ENCODE measurements around the gene ACP6.

The ACP6 gene

DNA sequence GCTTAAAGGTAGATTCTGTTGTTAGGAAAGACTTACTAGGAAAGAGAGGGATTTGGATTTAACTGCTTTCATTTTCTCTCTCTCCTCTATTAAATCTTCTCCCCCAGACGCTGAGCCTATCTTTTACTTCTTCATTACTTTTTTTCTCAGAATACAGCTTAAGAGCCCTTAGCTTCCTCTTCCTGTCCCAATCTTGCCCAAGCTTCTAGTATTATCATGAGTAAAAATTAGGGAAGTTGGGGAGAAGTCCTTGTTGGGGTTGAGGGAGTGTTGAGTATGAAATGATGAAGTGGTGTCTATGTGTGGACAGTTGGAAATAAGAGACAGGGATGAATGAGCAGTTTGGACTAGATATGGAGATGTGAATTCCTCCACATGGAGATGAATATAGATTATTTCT, 35.0 kb downstream of the ACP6 start:
- no peaks in the 10 kb centered on the region for H3K27me3 ChIP-seq (ENCODE audit: insufficient read depth, low read length, poor library complexity)
- no peak for ATAC-seq (ENCODE audit: insufficient read depth, low read depth)
- no peak overlapping the region for H3K9ac ChIP-seq (ENCODE audit: low read depth, low read length)
- H3K4me3 ChIP-seq (ENCODE audit: low read depth in 1 of 2, low read length in 2 of 2) = no peak overlapping the region
- no peaks in the 10 kb centered on the region for H3K4me1 ChIP-seq (ENCODE audit: insufficient read depth, low read length)
- no peak overlapping the region for H2AFZ ChIP-seq (ENCODE audit: low read depth, low read length)
- H3K79me2 ChIP-seq (ENCODE audit: insufficient read depth, low read length) = no peaks in the 10 kb centered on the region
- no peaks in the 10 kb centered on the region for H4K20me1 ChIP-seq (ENCODE audit: insufficient read depth, low read length)
- H3K9me3 ChIP-seq (ENCODE audit: insufficient read depth, low read length, severe bottlenecking) = no peaks in the 10 kb centered on the region
- TF ChIP-seq, protein P1, sequence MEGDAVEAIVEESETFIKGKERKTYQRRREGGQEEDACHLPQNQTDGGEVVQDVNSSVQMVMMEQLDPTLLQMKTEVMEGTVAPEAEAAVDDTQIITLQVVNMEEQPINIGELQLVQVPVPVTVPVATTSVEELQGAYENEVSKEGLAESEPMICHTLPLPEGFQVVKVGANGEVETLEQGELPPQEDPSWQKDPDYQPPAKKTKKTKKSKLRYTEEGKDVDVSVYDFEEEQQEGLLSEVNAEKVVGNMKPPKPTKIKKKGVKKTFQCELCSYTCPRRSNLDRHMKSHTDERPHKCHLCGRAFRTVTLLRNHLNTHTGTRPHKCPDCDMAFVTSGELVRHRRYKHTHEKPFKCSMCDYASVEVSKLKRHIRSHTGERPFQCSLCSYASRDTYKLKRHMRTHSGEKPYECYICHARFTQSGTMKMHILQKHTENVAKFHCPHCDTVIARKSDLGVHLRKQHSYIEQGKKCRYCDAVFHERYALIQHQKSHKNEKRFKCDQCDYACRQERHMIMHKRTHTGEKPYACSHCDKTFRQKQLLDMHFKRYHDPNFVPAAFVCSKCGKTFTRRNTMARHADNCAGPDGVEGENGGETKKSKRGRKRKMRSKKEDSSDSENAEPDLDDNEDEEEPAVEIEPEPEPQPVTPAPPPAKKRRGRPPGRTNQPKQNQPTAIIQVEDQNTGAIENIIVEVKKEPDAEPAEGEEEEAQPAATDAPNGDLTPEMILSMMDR (IDR thresholded peaks at IDR 0.05; ENCODE audit: borderline replicate concordance, extremely low read depth, low read length, poor library complexity, severe bottlenecking) = no peak
- no peak overlapping the region for H3K4me2 ChIP-seq (ENCODE audit: insufficient read depth, low read length)
- no peak for DNase-seq
- H3K36me3 ChIP-seq (ENCODE audit: insufficient read depth, low read length) = no peaks in the 10 kb centered on the region
- H3K27ac ChIP-seq (ENCODE audit: low read length) = no peak overlapping the region

DNA sequence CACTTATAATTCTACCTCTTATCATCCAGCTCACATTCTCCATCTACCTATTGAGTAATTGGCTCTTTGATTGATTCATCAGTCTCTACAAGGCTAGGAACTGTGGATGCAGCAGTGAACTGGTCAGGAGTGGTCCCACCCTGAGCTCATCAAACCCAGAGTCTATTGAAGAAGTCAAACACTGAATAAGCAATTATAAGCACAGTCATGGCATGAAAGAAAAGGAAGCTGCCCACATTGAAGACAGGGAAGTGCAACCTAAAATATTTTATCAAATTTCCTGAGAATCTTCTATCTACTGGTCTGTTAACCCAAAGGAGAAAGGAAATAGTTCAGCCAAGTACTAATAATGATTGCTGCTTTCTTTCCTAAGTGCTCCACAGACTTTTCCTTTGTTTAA, 35.7 kb downstream of the ACP6 start:
- ATAC-seq (ENCODE audit: insufficient read depth, low read depth) = no peak
- Histone ChIP-seq H3K27me3 (ENCODE audit: insufficient read depth, low read length, poor library complexity) (no peaks in the 10 kb centered on the region), H3K9me3 (ENCODE audit: insufficient read depth, low read length, severe bottlenecking) (no peaks in the 10 kb centered on the region), H3K27ac (ENCODE audit: low read length) (no peak overlapping the region), H3K79me2 (ENCODE audit: insufficient read depth, low read length) (no peaks in the 10 kb centered on the region), H3K36me3 (ENCODE audit: insufficient read depth, low read length) (no peaks in the 10 kb centered on the region), H2AFZ (ENCODE audit: low read depth, low read length) (no peak overlapping the region), H3K9ac (ENCODE audit: low read depth, low read length) (no peak overlapping the region), H3K4me2 (ENCODE audit: insufficient read depth, low read length) (no peak overlapping the region), H3K4me1 (ENCODE audit: insufficient read depth, low read length) (no peaks in the 10 kb centered on the region), H4K20me1 (ENCODE audit: insufficient read depth, low read length) (no peaks in the 10 kb centered on the region), H3K4me3 (ENCODE audit: low read depth in 1 of 2, low read length in 2 of 2) (no peak overlapping the region)
- DNase-seq = no peak
- TF ChIP-seq, protein P1 (IDR thresholded peaks at IDR 0.05; ENCODE audit: borderline replicate concordance, extremely low read depth, low read length, poor library complexity, severe bottlenecking) = no peak
- TF ChIP-seq EZH2 (IDR thresholded peaks at IDR 0.05; ENCODE audit: borderline replicate concordance, low read depth, low read length, severe bottlenecking) = no peak

DNA sequence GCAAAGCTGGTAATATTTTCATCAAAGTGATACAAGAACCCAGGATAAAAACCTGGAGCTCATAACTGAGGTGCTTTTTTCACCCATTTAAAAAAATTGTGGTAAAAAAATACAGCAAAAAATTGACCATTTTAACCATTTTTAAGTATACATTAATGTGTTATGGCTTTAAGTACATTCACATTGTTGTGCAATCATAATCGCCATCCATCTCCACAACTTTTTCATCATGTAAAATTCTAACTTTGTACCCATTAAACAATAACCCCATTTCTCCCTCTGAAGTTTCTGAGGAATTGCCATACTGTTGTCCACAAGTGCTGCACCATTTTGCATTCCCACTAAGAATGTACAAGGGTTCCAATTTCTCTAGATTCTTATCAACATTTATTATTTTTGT, 36.6 kb downstream of the ACP6 start:
- no peak overlapping the region for H3K27ac ChIP-seq (ENCODE audit: low read length)
- DNase-seq = no peak
- no peak overlapping the region for H3K4me2 ChIP-seq (ENCODE audit: insufficient read depth, low read length)
- no peaks in the 10 kb centered on the region for H3K79me2 ChIP-seq (ENCODE audit: insufficient read depth, low read length)
- H3K4me1 ChIP-seq (ENCODE audit: insufficient read depth, low read length) = no peaks in the 10 kb centered on the region
- TF ChIP-seq, protein P1 (IDR thresholded peaks at IDR 0.05; ENCODE audit: borderline replicate concordance, extremely low read depth, low read length, poor library complexity, severe bottlenecking) = no peak
- TF ChIP-seq EZH2 (IDR thresholded peaks at IDR 0.05; ENCODE audit: borderline replicate concordance, low read depth, low read length, severe bottlenecking) = no peak
- no peak overlapping the region for H3K4me3 ChIP-seq (ENCODE audit: low read depth in 1 of 2, low read length in 2 of 2)
- no peak for ATAC-seq (ENCODE audit: insufficient read depth, low read depth)
- no peak overlapping the region for H3K9ac ChIP-seq (ENCODE audit: low read depth, low read length)
- H3K36me3 ChIP-seq (ENCODE audit: insufficient read depth, low read length) = no peaks in the 10 kb centered on the region
- H4K20me1 ChIP-seq (ENCODE audit: insufficient read depth, low read length) = no peaks in the 10 kb centered on the region
- H3K27me3 ChIP-seq (ENCODE audit: insufficient read depth, low read length, poor library complexity) = no peaks in the 10 kb centered on the region
- H3K9me3 ChIP-seq (ENCODE audit: insufficient read depth, low read length, severe bottlenecking) = no peaks in the 10 kb centered on the region
- no peak overlapping the region for H2AFZ ChIP-seq (ENCODE audit: low read depth, low read length)

DNA sequence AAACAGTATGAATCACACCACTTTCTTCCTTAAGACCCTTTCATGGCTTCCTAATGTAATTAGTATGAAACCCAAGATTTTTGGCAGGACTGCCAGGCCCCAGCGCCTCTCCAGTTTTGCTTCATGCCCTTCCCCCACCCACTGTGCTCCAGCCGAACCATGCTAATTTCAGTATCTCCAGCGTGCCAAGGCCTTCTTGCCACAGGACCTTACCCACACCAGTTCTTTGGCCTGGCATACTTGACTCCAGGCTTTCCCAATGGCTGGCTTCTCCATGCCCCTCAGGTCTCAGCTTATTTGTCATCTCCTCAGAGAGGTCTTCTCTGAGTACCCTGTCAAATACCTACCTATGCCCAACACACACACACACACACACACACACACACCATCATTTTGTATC, 38.5 kb downstream of the ACP6 start:
- H3K27me3 ChIP-seq (ENCODE audit: insufficient read depth, low read length, poor library complexity) = no peaks in the 10 kb centered on the region
- no peaks in the 10 kb centered on the region for H3K9me3 ChIP-seq (ENCODE audit: insufficient read depth, low read length, severe bottlenecking)
- ATAC-seq (ENCODE audit: insufficient read depth, low read depth) (no peak), DNase-seq (no peak)
- no peaks in the 10 kb centered on the region for H4K20me1 ChIP-seq (ENCODE audit: insufficient read depth, low read length)
- H3K4me3 ChIP-seq (ENCODE audit: low read depth in 1 of 2, low read length in 2 of 2) = no peak overlapping the region
- no peaks in the 10 kb centered on the region for H3K79me2 ChIP-seq (ENCODE audit: insufficient read depth, low read length)
- no peak overlapping the region for H3K9ac ChIP-seq (ENCODE audit: low read depth, low read length)
- TF ChIP-seq, protein P1 (IDR thresholded peaks at IDR 0.05; ENCODE audit: borderline replicate concordance, extremely low read depth, low read length, poor library complexity, severe bottlenecking) = no peak
- no peak for TF ChIP-seq EZH2 (IDR thresholded peaks at IDR 0.05; ENCODE audit: borderline replicate concordance, low read depth, low read length, severe bottlenecking)
- no peak overlapping the region for H2AFZ ChIP-seq (ENCODE audit: low read depth, low read length)
- no peak overlapping the region for H3K4me2 ChIP-seq (ENCODE audit: insufficient read depth, low read length)
- no peaks in the 10 kb centered on the region for H3K4me1 ChIP-seq (ENCODE audit: insufficient read depth, low read length)
- no peaks in the 10 kb centered on the region for H3K36me3 ChIP-seq (ENCODE audit: insufficient read depth, low read length)
- no peak overlapping the region for H3K27ac ChIP-seq (ENCODE audit: low read length)

All from DND-41 (cell line).